ENCODE results near the gene BMPR1B.

The BMPR1B gene

GRCh38 chr4:95105112-95105511 is 347.4 kb downstream of the BMPR1B start:
- Histone ChIP-seq H3K36me3 (ENCODE audit: control insufficient read depth in 2 of 2, insufficient read depth in 1 of 2, low read length in 2 of 2) (no peaks in the 10 kb centered on the region), H3K4me3 (ENCODE audit: low read depth, low read length) (no peak overlapping the region), H3K9me3 (ENCODE audit: control insufficient read depth, insufficient read depth, low read depth, low read length) (no peaks in the 10 kb centered on the region), H3K27ac (ENCODE audit: extremely low read depth, low read depth, low read length) (no peak overlapping the region), H3K4me1 (ENCODE audit: control insufficient read depth, insufficient read depth, low read length) (peaks cover 11% of the 10 kb centered on the region; the same call in 1 of the 2 replicates)
- TF ChIP-seq ZSCAN16 (tag by site-specific recombination; IDR thresholded peaks at IDR 0.05): no peak
- TF ChIP-seq ZNF121 (tag by site-specific recombination; IDR thresholded peaks at IDR 0.05): no peak
- no peak for TF ChIP-seq KLF16 (tag by site-specific recombination; IDR thresholded peaks at IDR 0.05)
- CTCF ChIA-PET: interaction anchor here (0.7 kb wide), 1 partner anchor 41 kb away, joined by 3 read pairs; no protein-coding TSS in a partner anchor
- POLR2A ChIA-PET: no interaction called here

GRCh38 chr4:95105983-95106382 is 348.2 kb downstream of the BMPR1B start:
- H3K4me3 ChIP-seq (ENCODE audit: low read depth, low read length): no peak overlapping the region
- CTCF ChIA-PET: interaction anchor here (0.7 kb wide), 2 partner anchors 40 to 484 kb away, joined by 3 read pairs; no protein-coding TSS in a partner anchor
- H3K27ac ChIP-seq (ENCODE audit: extremely low read depth, low read depth, low read length): no peak overlapping the region
- peaks cover 11% of the 10 kb centered on the region; the same call in 1 of the 2 replicates for H3K4me1 ChIP-seq (ENCODE audit: control insufficient read depth, insufficient read depth, low read length)
- H3K36me3 ChIP-seq (ENCODE audit: control insufficient read depth in 2 of 2, insufficient read depth in 1 of 2, low read length in 2 of 2): no peaks in the 10 kb centered on the region
- POLR2A ChIA-PET: no interaction called here
- no peak for TF ChIP-seq ZNF175 (tag by site-specific recombination; IDR thresholded peaks at IDR 0.05)
- no peak for TF ChIP-seq ZNF157 (tag by site-specific recombination; IDR thresholded peaks at IDR 0.05)
- TF ChIP-seq, protein P1, sequence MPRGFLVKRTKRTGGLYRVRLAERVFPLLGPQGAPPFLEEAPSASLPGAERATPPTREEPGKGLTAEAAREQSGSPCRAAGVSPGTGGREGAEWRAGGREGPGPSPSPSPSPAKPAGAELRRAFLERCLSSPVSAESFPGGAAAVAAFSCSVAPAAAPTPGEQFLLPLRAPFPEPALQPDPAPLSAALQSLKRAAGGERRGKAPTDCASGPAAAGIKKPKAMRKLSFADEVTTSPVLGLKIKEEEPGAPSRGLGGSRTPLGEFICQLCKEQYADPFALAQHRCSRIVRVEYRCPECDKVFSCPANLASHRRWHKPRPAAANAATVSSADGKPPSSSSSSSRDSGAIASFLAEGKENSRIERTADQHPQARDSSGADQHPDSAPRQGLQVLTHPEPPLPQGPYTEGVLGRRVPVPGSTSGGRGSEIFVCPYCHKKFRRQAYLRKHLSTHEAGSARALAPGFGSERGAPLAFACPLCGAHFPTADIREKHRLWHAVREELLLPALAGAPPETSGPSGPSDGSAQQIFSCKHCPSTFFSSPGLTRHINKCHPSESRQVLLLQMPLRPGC (tag by site-specific recombination; IDR thresholded peaks at IDR 0.05): no peak
- TF ChIP-seq ZNF239 (tag by site-specific recombination; IDR thresholded peaks at IDR 0.05): no peak
- no peak for TF ChIP-seq ZNF621 (tag by site-specific recombination; IDR thresholded peaks at IDR 0.05)
- no peak for TF ChIP-seq ZNF404 (tag by site-specific recombination; IDR thresholded peaks at IDR 0.05)
- no peak for TF ChIP-seq YY2 (tag by site-specific recombination; IDR thresholded peaks at IDR 0.05)
- H3K9me3 ChIP-seq (ENCODE audit: control insufficient read depth, insufficient read depth, low read depth, low read length): no peaks in the 10 kb centered on the region

- Histone ChIP-seq H3K4me3 (ENCODE audit: low read depth, low read length) (no peak overlapping the region), H3K4me1 (ENCODE audit: control insufficient read depth, insufficient read depth, low read length) (peaks cover 11% of the 10 kb centered on the region; the same call in 1 of the 2 replicates), H3K9me3 (ENCODE audit: control insufficient read depth, insufficient read depth, low read depth, low read length) (no peaks in the 10 kb centered on the region), H3K36me3 (ENCODE audit: control insufficient read depth in 2 of 2, insufficient read depth in 1 of 2, low read length in 2 of 2) (no peaks in the 10 kb centered on the region), H3K27ac (ENCODE audit: extremely low read depth, low read depth, low read length) (no peak overlapping the region)
- ChIA-PET CTCF (no interaction called here), POLR2A (no interaction called here)
- no peak for TF ChIP-seq ZNF223 (tag by site-specific recombination; IDR thresholded peaks at IDR 0.05)
- TF ChIP-seq, protein P2, sequence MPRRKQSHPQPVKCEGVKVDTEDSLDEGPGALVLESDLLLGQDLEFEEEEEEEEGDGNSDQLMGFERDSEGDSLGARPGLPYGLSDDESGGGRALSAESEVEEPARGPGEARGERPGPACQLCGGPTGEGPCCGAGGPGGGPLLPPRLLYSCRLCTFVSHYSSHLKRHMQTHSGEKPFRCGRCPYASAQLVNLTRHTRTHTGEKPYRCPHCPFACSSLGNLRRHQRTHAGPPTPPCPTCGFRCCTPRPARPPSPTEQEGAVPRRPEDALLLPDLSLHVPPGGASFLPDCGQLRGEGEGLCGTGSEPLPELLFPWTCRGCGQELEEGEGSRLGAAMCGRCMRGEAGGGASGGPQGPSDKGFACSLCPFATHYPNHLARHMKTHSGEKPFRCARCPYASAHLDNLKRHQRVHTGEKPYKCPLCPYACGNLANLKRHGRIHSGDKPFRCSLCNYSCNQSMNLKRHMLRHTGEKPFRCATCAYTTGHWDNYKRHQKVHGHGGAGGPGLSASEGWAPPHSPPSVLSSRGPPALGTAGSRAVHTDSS (tag by site-specific recombination; IDR thresholded peaks at IDR 0.05): no peak
- no peak for TF ChIP-seq ZNF302 (tag by site-specific recombination; IDR thresholded peaks at IDR 0.05; ENCODE audit: low read depth)
- TF ChIP-seq ZNF426 (tag by site-specific recombination; IDR thresholded peaks at IDR 0.05): no peak
- no peak for TF ChIP-seq TRIM28 (IDR thresholded peaks at IDR 0.05; ENCODE audit: borderline replicate concordance, low read length)
Measured at GRCh38 chr4:95106408-95106928, 348.7 kb downstream of the BMPR1B start.

GRCh38 chr4:95107004-95107403 is 349.2 kb downstream of the BMPR1B start:
- Histone ChIP-seq H3K36me3 (ENCODE audit: control insufficient read depth in 2 of 2, insufficient read depth in 1 of 2, low read length in 2 of 2) (no peaks in the 10 kb centered on the region), H3K4me1 (ENCODE audit: control insufficient read depth, insufficient read depth, low read length) (peaks cover 11% of the 10 kb centered on the region; the same call in 1 of the 2 replicates), H3K9me3 (ENCODE audit: control insufficient read depth, insufficient read depth, low read depth, low read length) (no peaks in the 10 kb centered on the region), H3K4me3 (ENCODE audit: low read depth, low read length) (no peak overlapping the region), H3K27ac (ENCODE audit: extremely low read depth, low read depth, low read length) (no peak overlapping the region)
- POLR2A ChIA-PET: no interaction called here
- CTCF ChIA-PET: no interaction called here
- TF ChIP-seq BCL11A (tag by site-specific recombination; IDR thresholded peaks at IDR 0.05; ENCODE audit: low read depth) (no peak), PRDM1 (tag by site-specific recombination; IDR thresholded peaks at IDR 0.05) (no peak), ZNF362 (tag by site-specific recombination; IDR thresholded peaks at IDR 0.05) (no peak), SP2 (tag by site-specific recombination; IDR thresholded peaks at IDR 0.05) (no peak), ZBTB7A (tag by site-specific recombination; IDR thresholded peaks at IDR 0.05; ENCODE audit: low read depth) (no peak), ZNF580 (tag by site-specific recombination; IDR thresholded peaks at IDR 0.05) (no peak), ZNF148 (tag by site-specific recombination; IDR thresholded peaks at IDR 0.05; ENCODE audit: borderline replicate concordance) (no peak), ZNF292 (tag by site-specific recombination; IDR thresholded peaks at IDR 0.05; ENCODE audit: borderline replicate concordance, low read depth) (no peak)

All from HEK293 (cell line).